PFSK-1 (cell line): ENCODE data around the gene GSTO1.

Experiments
- POLR2AphosphoS5 ChIP-seq: IDR thresholded peaks from 2 replicates; pipeline ENCODE4 v1.6.1; 2012; ENCODE audit warnings: low read depth, mild to moderate bottlenecking, control low read depth, low read length, moderate library complexity
- REST ChIP-seq, 2 experiments: IDR thresholded peaks; 2 replicates each; pipeline versions ENCODE4 v1.6.1 to v1.8.0; 2011 to 2012; ENCODE audit warnings: low read depth in 2 of 2, low read length in 2 of 2, control low read depth in 1 of 2, inconsistent platforms in 1 of 2, mild to moderate bottlenecking in 1 of 2, moderate library complexity in 1 of 2; ENCODE audit not compliant: insufficient read depth in 1 of 2
- TAF1 ChIP-seq: IDR thresholded peaks from 2 replicates; pipeline ENCODE4 v1.6.1; 2012; ENCODE audit warnings: low read length, control low read depth, borderline replicate concordance; ENCODE audit not compliant: insufficient read depth

GRCh38 chr10:104264783-104265182 lies 10.1 kb downstream of the GSTO1 start:
- TF ChIP-seq POLR2AphosphoS5 (no peak), REST (IDR thresholded peaks at IDR 0.05; ENCODE audit: insufficient read depth in 1 of 2, low read depth in 2 of 2, low read length in 2 of 2) (no peak), TAF1 (no peak)
